Measurements from ENCODE around the gene UCN.

GRCh38 chr2:27284996-27285395, 23.2 kb downstream of the UCN start:
- TF ChIP-seq, protein P1, sequence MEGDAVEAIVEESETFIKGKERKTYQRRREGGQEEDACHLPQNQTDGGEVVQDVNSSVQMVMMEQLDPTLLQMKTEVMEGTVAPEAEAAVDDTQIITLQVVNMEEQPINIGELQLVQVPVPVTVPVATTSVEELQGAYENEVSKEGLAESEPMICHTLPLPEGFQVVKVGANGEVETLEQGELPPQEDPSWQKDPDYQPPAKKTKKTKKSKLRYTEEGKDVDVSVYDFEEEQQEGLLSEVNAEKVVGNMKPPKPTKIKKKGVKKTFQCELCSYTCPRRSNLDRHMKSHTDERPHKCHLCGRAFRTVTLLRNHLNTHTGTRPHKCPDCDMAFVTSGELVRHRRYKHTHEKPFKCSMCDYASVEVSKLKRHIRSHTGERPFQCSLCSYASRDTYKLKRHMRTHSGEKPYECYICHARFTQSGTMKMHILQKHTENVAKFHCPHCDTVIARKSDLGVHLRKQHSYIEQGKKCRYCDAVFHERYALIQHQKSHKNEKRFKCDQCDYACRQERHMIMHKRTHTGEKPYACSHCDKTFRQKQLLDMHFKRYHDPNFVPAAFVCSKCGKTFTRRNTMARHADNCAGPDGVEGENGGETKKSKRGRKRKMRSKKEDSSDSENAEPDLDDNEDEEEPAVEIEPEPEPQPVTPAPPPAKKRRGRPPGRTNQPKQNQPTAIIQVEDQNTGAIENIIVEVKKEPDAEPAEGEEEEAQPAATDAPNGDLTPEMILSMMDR (conservative IDR thresholded peaks at IDR 0.05; ENCODE audit: low read length) = no peak
- no peak for TF ChIP-seq EZH2phosphoT487 (IDR thresholded peaks at IDR 0.05; ENCODE audit: borderline replicate concordance)
